WTC11 (cell line): Measurements from ENCODE around the gene UBE2H. TPM values are rescaled to one million over a fixed set of nuclear protein-coding genes. Genes with fewer than 3 reads are reported as not detected.

Source experiments
- ATAC-seq: fragments of 200-7000 bp; cut with Tn5 transposase; 2 replicates; pipeline ENCODE4 v1.10.0; 2021; ENCODE audit warnings: mild to moderate bottlenecking, moderate library complexity
- CTCF ChIA-PET: fragments of 300-600 bp; sonication (Branson Sonifier 250); formaldehyde crosslinking; loops from one replicate; lab custom pipeline; 2021; ENCODE audit warnings: antibody characterized with exemption; lab: Charles Lee
- POLR2A ChIA-PET: fragments of 350-600 bp; sonication (Branson Sonifier 250); formaldehyde crosslinking; loops from one replicate; lab custom pipeline; 2021; ENCODE audit warnings: antibody characterized with exemption; lab: Charles Lee
- DNase-seq: peaks from one replicate; pipeline ENCODE4 v3.0.0; 2021; ENCODE audit warnings: low spot score
- H3K27ac Mint-ChIP-seq: 2 replicates; pipeline ENCODE4 v1.8.0; 2021; ENCODE audit warnings: mixed read lengths
- H3K27me3 Mint-ChIP-seq: 2 replicates; pipeline ENCODE4 v1.8.0; 2021; ENCODE audit warnings: low read depth, mild to moderate bottlenecking, moderate library complexity, mixed read lengths
- H3K36me3 Mint-ChIP-seq: 2 replicates; pipeline ENCODE4 v1.8.0; 2021; ENCODE audit warnings: mixed read lengths
- H3K4me1 Mint-ChIP-seq: 2 replicates; pipeline ENCODE4 v1.8.0; 2022; ENCODE audit warnings: mixed read lengths
- H3K4me3 Mint-ChIP-seq: 2 replicates; pipeline ENCODE4 v1.8.0; 2021; ENCODE audit warnings: mild to moderate bottlenecking, moderate library complexity, mixed read lengths
- H3K9me3 Mint-ChIP-seq: 2 replicates; pipeline ENCODE4 v1.8.0; 2021; ENCODE audit warnings: mixed read lengths
- ARID4B ChIP-seq: sonication (generic); formaldehyde crosslinking; IDR thresholded peaks from 2 replicates; pipeline ENCODE4 v1.8.0; 2023; ENCODE audit warnings: missing genetic modification reagents, mild to moderate bottlenecking, borderline replicate concordance
- CBFB ChIP-seq: sonication (generic); formaldehyde crosslinking; IDR thresholded peaks from 2 replicates; pipeline ENCODE4 v1.8.1; 2022; ENCODE audit warnings: mild to moderate bottlenecking, low read depth, missing genetic modification reagents
- E2F4 ChIP-seq: sonication (generic); formaldehyde crosslinking; IDR thresholded peaks from 2 replicates; pipeline ENCODE4 v1.8.1; 2022; ENCODE audit warnings: low read depth, mild to moderate bottlenecking, moderate library complexity, missing genetic modification reagents, borderline replicate concordance
- ETV6 ChIP-seq: sonication (generic); formaldehyde crosslinking; IDR thresholded peaks from 2 replicates; pipeline ENCODE4 v1.8.1; 2022; ENCODE audit warnings: mild to moderate bottlenecking, missing genetic modification reagents
- FOXP1 ChIP-seq: sonication (generic); formaldehyde crosslinking; IDR thresholded peaks from 2 replicates; pipeline ENCODE4 v1.8.0; 2022; ENCODE audit warnings: missing genetic modification reagents, mild to moderate bottlenecking, moderate library complexity, borderline replicate concordance
- GABPB1 ChIP-seq: sonication (generic); formaldehyde crosslinking; IDR thresholded peaks from 2 replicates; pipeline ENCODE4 v1.8.1; 2023; ENCODE audit warnings: mild to moderate bottlenecking, missing genetic modification reagents
- MLX ChIP-seq: sonication (generic); formaldehyde crosslinking; IDR thresholded peaks from 2 replicates; pipeline ENCODE4 v1.8.1; 2023; ENCODE audit warnings: mild to moderate bottlenecking, missing genetic modification reagents, moderate library complexity
- MYBL2 ChIP-seq: sonication (generic); formaldehyde crosslinking; IDR thresholded peaks from 2 replicates; pipeline ENCODE4 v1.8.1; 2023; ENCODE audit warnings: mild to moderate bottlenecking, moderate library complexity, missing genetic modification reagents
- OVOL2 ChIP-seq: fragments of 250-450 bp; sonication (Bioruptor Pico); IDR thresholded peaks from 2 replicates; pipeline ENCODE4 v1.9.0; 2021; ENCODE audit warnings: mild to moderate bottlenecking, borderline replicate concordance
- PRRX2 ChIP-seq: fragments of 250-450 bp; sonication (Bioruptor Pico); IDR thresholded peaks from 2 replicates; pipeline ENCODE4 v1.8.0; 2021; ENCODE audit warnings: mild to moderate bottlenecking
- RORB ChIP-seq: fragments of 250-450 bp; sonication (Bioruptor Pico); IDR thresholded peaks from 2 replicates; pipeline ENCODE4 v1.9.0; 2021; ENCODE audit warnings: mild to moderate bottlenecking
- ZMAT4 ChIP-seq: fragments of 250-450 bp; sonication (Bioruptor Pico); IDR thresholded peaks from 2 replicates; pipeline ENCODE4 v1.9.0; 2021; ENCODE audit warnings: mild to moderate bottlenecking
- ZNF121 ChIP-seq: sonication (generic); formaldehyde crosslinking; IDR thresholded peaks from 2 replicates; pipeline ENCODE4 v1.8.0; 2023; ENCODE audit warnings: missing genetic modification reagents
- ZSCAN18 ChIP-seq: fragments of 250-450 bp; sonication (Bioruptor Pico); IDR thresholded peaks from 2 replicates; pipeline ENCODE4 v2.1.2; 2022; ENCODE audit warnings: mild to moderate bottlenecking, moderate library complexity
- total RNA-seq: library from RNA; stranded (reverse); gene quantifications from 3 replicates; pipeline ENCODE4 v1.2.3, GENCODE V29; 2021
- TF ChIP-seq, protein P1 (sequence below): sonication (generic); formaldehyde crosslinking; IDR thresholded peaks from 2 replicates; pipeline ENCODE4 v1.8.0; 2022; ENCODE audit warnings: mild to moderate bottlenecking, missing genetic modification reagents

UBE2H gene
- total RNA-seq, 1 experiment from 2014 or later: 55.0 TPM

DNA sequence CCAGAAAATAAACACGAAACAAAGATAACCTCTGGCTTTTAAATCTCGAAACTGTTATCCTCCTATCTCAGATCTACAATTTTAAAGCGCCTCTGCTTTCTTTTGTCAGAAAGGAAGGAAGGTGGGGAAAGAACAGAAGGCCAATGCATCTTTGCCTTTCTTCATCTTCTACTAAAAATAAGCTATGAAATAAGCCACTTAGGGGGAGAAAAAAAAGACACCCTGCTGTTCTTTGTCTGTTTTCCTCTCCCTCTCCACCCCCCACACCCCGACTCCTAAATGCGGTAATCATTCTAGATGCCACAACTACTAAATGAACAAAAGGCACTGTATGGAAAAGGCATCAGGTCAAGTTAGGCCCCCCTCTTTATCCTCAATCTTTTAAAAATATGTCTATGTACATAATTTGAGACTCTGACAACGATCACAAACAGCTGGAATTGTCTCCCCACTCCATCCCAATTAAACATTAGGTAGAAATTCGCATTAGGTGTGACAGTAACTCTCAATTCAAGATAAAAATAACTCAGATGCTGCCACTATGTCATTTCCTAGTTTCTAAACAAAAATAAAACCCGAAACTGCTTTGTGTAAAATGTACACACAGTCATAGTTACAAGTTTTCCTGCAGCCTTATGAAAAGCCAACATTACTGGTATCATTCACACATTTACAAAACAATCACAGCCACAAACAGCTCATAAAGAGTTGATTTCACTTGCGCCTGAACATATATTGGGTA, 2.4 kb downstream of the UBE2H start:
- Mint-ChIP-seq H3K27me3 (no peaks in the 10 kb centered on the region; the same call in 1 of the 2 replicates), H3K4me1 (peaks cover 25% of the 10 kb centered on the region), H3K27ac (no peak overlapping the region), H3K36me3 (peaks cover 6% of the 10 kb centered on the region), H3K4me3 (no peak overlapping the region), H3K9me3 (peaks cover under 1% of the 10 kb centered on the region; the same call in 1 of the 2 replicates)
- POLR2A ChIA-PET: interaction anchor here (0.7 to 2.2 kb wide), 3 partner anchors 125 to 173 kb away, joined by 4 to 9 read pairs (median 6); no protein-coding TSS in a partner anchor
- CTCF ChIA-PET: interaction anchor here (1.6 kb wide), 1 partner anchor 125 kb away, joined by 7 read pairs; no protein-coding TSS in a partner anchor
- no peak for TF ChIP-seq MLX (CRISPR knock-in tag)
- no peak for TF ChIP-seq OVOL2 (CRISPR knock-in tag)
- TF ChIP-seq GABPB1: no peak
- TF ChIP-seq MYBL2 (CRISPR knock-in tag): no peak
- TF ChIP-seq RORB (CRISPR knock-in tag): no peak
- no peak for TF ChIP-seq ETV6
- TF ChIP-seq PRRX2 (CRISPR knock-in tag): no peak
- no peak for TF ChIP-seq E2F4 (CRISPR knock-in tag)
- TF ChIP-seq, protein P1, sequence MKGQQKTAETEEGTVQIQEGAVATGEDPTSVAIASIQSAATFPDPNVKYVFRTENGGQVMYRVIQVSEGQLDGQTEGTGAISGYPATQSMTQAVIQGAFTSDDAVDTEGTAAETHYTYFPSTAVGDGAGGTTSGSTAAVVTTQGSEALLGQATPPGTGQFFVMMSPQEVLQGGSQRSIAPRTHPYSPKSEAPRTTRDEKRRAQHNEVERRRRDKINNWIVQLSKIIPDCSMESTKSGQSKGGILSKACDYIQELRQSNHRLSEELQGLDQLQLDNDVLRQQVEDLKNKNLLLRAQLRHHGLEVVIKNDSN (CRISPR knock-in tag): no peak
- no peak for TF ChIP-seq ARID4B (CRISPR knock-in tag)
- TF ChIP-seq ZSCAN18 (CRISPR knock-in tag): no peak
- TF ChIP-seq ZMAT4 (CRISPR knock-in tag): no peak
- no peak for TF ChIP-seq CBFB (CRISPR knock-in tag)
- TF ChIP-seq ZNF121 (CRISPR knock-in tag): no peak
- no peak for TF ChIP-seq FOXP1 (CRISPR knock-in tag)
- ATAC-seq (no peak), DNase-seq (no peak)
